A549 (cell line): ENCODE results near the gene PDCD2L. TPM values are rescaled to one million over a fixed set of nuclear protein-coding genes. Genes with fewer than 3 reads are reported as not detected.

ENCODE experiments used
- ATAC-seq, 2 experiments: fragments of 200-7000 bp in 1 of 2; fragments of >200 bp in 1 of 2; cut with Nextera tagmentation in 1 of 2; cut with Tn5 transposase in 1 of 2; 3 replicates each; pipeline versions ENCODE4 v1.8.0 to v1.9.1; 2018 to 2020; ENCODE audit warnings: mild to moderate bottlenecking in 1 of 2, moderate library complexity in 1 of 2
- CTCF ChIA-PET: fragments of 300-600 bp; sonication (Branson Sonifier 250); formaldehyde crosslinking; extraction: SDS; loops from one replicate; lab custom pipeline; 2021; ENCODE audit warnings: antibody characterized with exemption, inconsistent platforms; lab: Yijun Ruan, JAX
- POLR2A ChIA-PET: fragments of 350-600 bp; formaldehyde crosslinking; extraction: SDS; loops from one replicate; lab custom pipeline; 2021; ENCODE audit warnings: antibody characterized with exemption, inconsistent platforms; lab: Yijun Ruan, JAX
- DNase-seq, 2 experiments: peaks; one replicate each; pipeline versions ENCODE4 v3.0.0 to v3.0.0-alpha.2; 2011 to 2016; ENCODE audit warnings: low read depth in 1 of 2, low spot score in 1 of 2
- FAIRE-seq: peaks from 2 replicates; lab custom pipeline; 2011; peaks lifted over from hg19 to GRCh38; lab: Jason Lieb, UNC
- H3K27ac ChIP-seq, 2 experiments: fragments of >200 bp; sonication (Bioruptor Twin); formaldehyde crosslinking; 3 replicates each; pipeline ENCODE4 v1.5.1; 2016 to 2017
- H3K4me1 ChIP-seq: fragments of >200 bp; sonication (Bioruptor Twin); formaldehyde crosslinking; 3 replicates; pipeline ENCODE4 v1.6.1; 2016
- H3K4me2 ChIP-seq: fragments of >200 bp; sonication (Bioruptor Twin); formaldehyde crosslinking; 3 replicates; pipeline ENCODE4 v1.6.1; 2016
- H3K4me3 ChIP-seq: fragments of >200 bp; sonication (Bioruptor Twin); formaldehyde crosslinking; 3 replicates; pipeline ENCODE4 v1.5.1; 2016
- H3K9me3 ChIP-seq: fragments of >200 bp; sonication (Bioruptor Twin); formaldehyde crosslinking; 3 replicates; pipeline ENCODE4 v1.6.1; 2016
- CBX2 ChIP-seq: fragments of 200-600 bp; sonication (generic); IDR thresholded peaks from 2 replicates; pipeline ENCODE4 v1.6.1; 2016; ENCODE audit warnings: low read depth, mild to moderate bottlenecking, borderline replicate concordance
- CBX8 ChIP-seq: fragments of 200-600 bp; sonication (generic); IDR thresholded peaks from 2 replicates; pipeline ENCODE4 v1.6.1; 2016
- CHD2 ChIP-seq: fragments of 150-350 bp; IDR thresholded peaks from 2 replicates; pipeline ENCODE4 v1.6.1; 2014; ENCODE audit warnings: low read length; ENCODE audit not compliant: partially characterized antibody
- CHD4 ChIP-seq: fragments of 200-600 bp; sonication (generic); IDR thresholded peaks from 2 replicates; pipeline ENCODE4 v1.6.1; 2016; ENCODE audit warnings: antibody characterized with exemption, mild to moderate bottlenecking, borderline replicate concordance
- FOSB ChIP-seq: fragments of 250-450 bp; sonication (Bioruptor Pico); IDR thresholded peaks from 2 replicates; pipeline ENCODE4 v1.5.0; 2020; ENCODE audit warnings: mild to moderate bottlenecking, moderate library complexity
- HOXA7 ChIP-seq: fragments of 250-450 bp; sonication (Bioruptor Pico); IDR thresholded peaks from 2 replicates; pipeline ENCODE4 v1.5.0; 2020; ENCODE audit warnings: mild to moderate bottlenecking, moderate library complexity
- HOXB13 ChIP-seq: fragments of 250-450 bp; sonication (Bioruptor Pico); IDR thresholded peaks from 2 replicates; pipeline ENCODE4 v1.5.0; 2020; ENCODE audit warnings: low read depth, mild to moderate bottlenecking, moderate library complexity
- HOXB5 ChIP-seq: fragments of 250-450 bp; sonication (Bioruptor Pico); IDR thresholded peaks from 2 replicates; pipeline ENCODE4 v1.5.0; 2020; ENCODE audit warnings: mild to moderate bottlenecking, moderate library complexity
- JUN ChIP-seq, 2 experiments: fragments of >200 bp; sonication (Bioruptor Twin); formaldehyde crosslinking; IDR thresholded peaks; 2 replicates in 1 of 2; 3 replicates in 1 of 2; pipeline ENCODE4 v1.6.1; 2016 to 2017
- MAZ ChIP-seq: fragments of 150-350 bp; IDR thresholded peaks from 2 replicates; pipeline ENCODE4 v1.6.1; 2014; ENCODE audit warnings: antibody characterized with exemption, low read depth, low read length, borderline replicate concordance
- MYC ChIP-seq: IDR thresholded peaks from 2 replicates; pipeline ENCODE4 v1.6.1; 2012; ENCODE audit warnings: mild to moderate bottlenecking, inconsistent platforms, low read length, improper control_type of control experiment, borderline replicate concordance
- NFE2L2 ChIP-seq: fragments of 150-350 bp; conservative IDR thresholded peaks from 2 replicates; pipeline ENCODE4 v1.6.1; 2014; ENCODE audit warnings: low read length
- NR3C1 ChIP-seq: fragments of >200 bp; sonication (Bioruptor Twin); formaldehyde crosslinking; IDR thresholded peaks from 3 replicates; pipeline ENCODE4 v1.6.1; 2017
- POLR2A ChIP-seq: IDR thresholded peaks from 2 replicates; pipeline ENCODE4 v1.6.1; 2012; ENCODE audit warnings: mild to moderate bottlenecking, low read length
- POLR2AphosphoS2 ChIP-seq: conservative IDR thresholded peaks from 2 replicates; pipeline ENCODE4 v1.6.1; 2012; ENCODE audit warnings: low read length, improper control_type of control experiment, inconsistent platforms
- RNF2 ChIP-seq: fragments of 200-600 bp; sonication (generic); IDR thresholded peaks from 2 replicates; pipeline ENCODE4 v1.6.1; 2016; ENCODE audit warnings: low read depth, mild to moderate bottlenecking, antibody characterized with exemption, moderate library complexity, borderline replicate concordance
- SMC3 ChIP-seq: fragments of >200 bp; sonication (Bioruptor Twin); formaldehyde crosslinking; IDR thresholded peaks from 3 replicates; pipeline ENCODE4 v1.6.1; 2018; ENCODE audit warnings: inconsistent platforms
- ZC3H11A ChIP-seq: fragments of 450-650 bp; IDR thresholded peaks from 2 replicates; pipeline ENCODE4 v1.6.1; 2014; ENCODE audit warnings: antibody characterized with exemption, mild to moderate bottlenecking
- ZFP36 ChIP-seq: fragments of 450-650 bp; IDR thresholded peaks from 2 replicates; pipeline ENCODE4 v1.6.1; 2014; ENCODE audit warnings: borderline replicate concordance; ENCODE audit not compliant: partially characterized antibody
- ZSCAN20 ChIP-seq: fragments of 250-450 bp; sonication (Bioruptor Pico); IDR thresholded peaks from 2 replicates; pipeline ENCODE4 v1.8.0; 2022; ENCODE audit warnings: mild to moderate bottlenecking, moderate library complexity
- WGBS: methylation state at CpG from one replicate; pipeline ENCODE4 v1.1.6; 2017; ENCODE audit errors: missing lambda C conversion rate; 5-methylcytosine and 5-hydroxymethylcytosine counted together
- polyA plus RNA-seq, 4 experiments: library from polyadenylated mRNA; depleted of rRNA in 3 of 4; stranded (reverse); fragments of >200 nt; fragmentation: RNase III in 1 of 4; extraction: RNeasy Plus Mini Kit Qiagen cat#74134 plus additional on column Dnase treatment in 1 of 4; gene quantifications; 2 replicates in 3 of 4; 3 replicates in 1 of 4; pipeline ENCODE4 v1.2.3, GENCODE V29; 2011 to 2017
- TF ChIP-seq, protein P1 (sequence below): fragments of 450-650 bp; IDR thresholded peaks from 2 replicates; pipeline ENCODE4 v1.6.1; 2014; ENCODE audit warnings: antibody characterized with exemption
- TF ChIP-seq, protein P2 (sequence below): fragments of 250-450 bp; sonication (Bioruptor Pico); IDR thresholded peaks from 2 replicates; pipeline ENCODE4 v1.5.0; 2021; ENCODE audit warnings: mild to moderate bottlenecking, moderate library complexity, borderline replicate concordance
- TF ChIP-seq, protein P3 (sequence below): fragments of >200 bp; sonication (Bioruptor Twin); formaldehyde crosslinking; IDR thresholded peaks from 3 replicates; pipeline ENCODE4 v1.5.1; 2016
- TF ChIP-seq, protein P4 (sequence below): IDR thresholded peaks from 2 replicates; pipeline ENCODE4 v1.6.1; 2012
- TF ChIP-seq, protein P5 (sequence below): fragments of 150-350 bp; IDR thresholded peaks from 2 replicates; pipeline ENCODE4 v1.6.1; 2014; ENCODE audit warnings: low read depth, mild to moderate bottlenecking, low read length
- TF ChIP-seq, protein P6 (sequence below): fragments of 250-450 bp; sonication (Bioruptor Pico); IDR thresholded peaks from 2 replicates; pipeline ENCODE4 v1.5.0; 2020; ENCODE audit warnings: low read depth, mild to moderate bottlenecking, moderate library complexity
- TF ChIP-seq, protein P7 (sequence below): IDR thresholded peaks from 2 replicates; pipeline ENCODE4 v1.6.1; 2012; ENCODE audit warnings: low read depth, borderline replicate concordance

The PDCD2L gene
- polyA plus RNA-seq, 2 of the 4 experiments (the other 2 are of a cell fraction), result 31.5 to 68.9 TPM

DNA sequence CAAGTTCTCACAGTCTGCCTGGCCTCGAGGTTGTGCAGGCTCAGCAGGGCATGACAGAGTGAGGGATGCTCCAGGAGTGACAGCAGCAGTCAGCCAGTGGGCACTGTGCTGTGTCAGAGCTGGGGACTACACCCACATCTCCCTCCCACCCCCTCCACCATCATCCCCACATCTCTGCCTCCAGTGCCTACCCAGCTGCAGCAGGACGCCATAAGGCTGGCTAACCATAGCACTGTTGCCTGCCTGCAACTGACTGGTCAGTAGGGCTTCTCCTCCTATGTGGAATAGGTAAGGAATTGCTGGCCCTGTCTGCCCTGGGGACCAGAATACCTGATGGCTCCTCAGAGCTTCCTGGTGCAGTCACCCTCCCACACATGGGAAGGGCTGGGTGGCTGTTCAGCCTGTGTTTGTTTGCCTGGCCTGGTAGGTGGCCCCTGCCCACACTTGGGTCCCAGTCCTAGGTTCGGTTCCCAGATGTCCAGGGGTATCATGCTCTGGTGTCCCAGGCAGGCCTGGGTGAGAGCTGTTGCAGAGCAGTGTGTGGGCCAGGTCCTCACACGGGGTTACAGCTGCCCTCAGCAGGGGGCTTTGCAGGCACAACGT is 23.5 kb upstream of the PDCD2L start:
- H3K4me3 ChIP-seq, result no peak overlapping the region
- no peak for FAIRE-seq
- H3K4me1 ChIP-seq, result no peaks in the 10 kb centered on the region
- H3K4me2 ChIP-seq, result no peak overlapping the region
- TF ChIP-seq, protein P1, sequence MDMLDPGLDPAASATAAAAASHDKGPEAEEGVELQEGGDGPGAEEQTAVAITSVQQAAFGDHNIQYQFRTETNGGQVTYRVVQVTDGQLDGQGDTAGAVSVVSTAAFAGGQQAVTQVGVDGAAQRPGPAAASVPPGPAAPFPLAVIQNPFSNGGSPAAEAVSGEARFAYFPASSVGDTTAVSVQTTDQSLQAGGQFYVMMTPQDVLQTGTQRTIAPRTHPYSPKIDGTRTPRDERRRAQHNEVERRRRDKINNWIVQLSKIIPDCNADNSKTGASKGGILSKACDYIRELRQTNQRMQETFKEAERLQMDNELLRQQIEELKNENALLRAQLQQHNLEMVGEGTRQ, result no peak
- TF ChIP-seq MAZ (no peak), NR3C1 (no peak), ZSCAN20 (CRISPR knock-in tag) (no peak), NFE2L2 (no peak), CBX8 (no peak), ZFP36 (no peak), CBX2 (no peak), CHD2 (no peak), JUN (IDR thresholded peaks at IDR 0.05) (no peak), HOXA7 (CRISPR knock-in tag) (no peak)
- TF ChIP-seq, protein P2, sequence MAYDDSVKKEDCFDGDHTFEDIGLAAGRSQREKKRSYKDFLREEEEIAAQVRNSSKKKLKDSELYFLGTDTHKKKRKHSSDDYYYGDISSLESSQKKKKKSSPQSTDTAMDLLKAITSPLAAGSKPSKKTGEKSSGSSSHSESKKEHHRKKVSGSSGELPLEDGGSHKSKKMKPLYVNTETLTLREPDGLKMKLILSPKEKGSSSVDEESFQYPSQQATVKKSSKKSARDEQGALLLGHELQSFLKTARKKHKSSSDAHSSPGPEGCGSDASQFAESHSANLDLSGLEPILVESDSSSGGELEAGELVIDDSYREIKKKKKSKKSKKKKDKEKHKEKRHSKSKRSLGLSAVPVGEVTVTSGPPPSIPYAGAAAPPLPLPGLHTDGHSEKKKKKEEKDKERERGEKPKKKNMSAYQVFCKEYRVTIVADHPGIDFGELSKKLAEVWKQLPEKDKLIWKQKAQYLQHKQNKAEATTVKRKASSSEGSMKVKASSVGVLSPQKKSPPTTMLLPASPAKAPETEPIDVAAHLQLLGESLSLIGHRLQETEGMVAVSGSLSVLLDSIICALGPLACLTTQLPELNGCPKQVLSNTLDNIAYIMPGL (CRISPR knock-in tag), result no peak
- TF ChIP-seq, protein P3, sequence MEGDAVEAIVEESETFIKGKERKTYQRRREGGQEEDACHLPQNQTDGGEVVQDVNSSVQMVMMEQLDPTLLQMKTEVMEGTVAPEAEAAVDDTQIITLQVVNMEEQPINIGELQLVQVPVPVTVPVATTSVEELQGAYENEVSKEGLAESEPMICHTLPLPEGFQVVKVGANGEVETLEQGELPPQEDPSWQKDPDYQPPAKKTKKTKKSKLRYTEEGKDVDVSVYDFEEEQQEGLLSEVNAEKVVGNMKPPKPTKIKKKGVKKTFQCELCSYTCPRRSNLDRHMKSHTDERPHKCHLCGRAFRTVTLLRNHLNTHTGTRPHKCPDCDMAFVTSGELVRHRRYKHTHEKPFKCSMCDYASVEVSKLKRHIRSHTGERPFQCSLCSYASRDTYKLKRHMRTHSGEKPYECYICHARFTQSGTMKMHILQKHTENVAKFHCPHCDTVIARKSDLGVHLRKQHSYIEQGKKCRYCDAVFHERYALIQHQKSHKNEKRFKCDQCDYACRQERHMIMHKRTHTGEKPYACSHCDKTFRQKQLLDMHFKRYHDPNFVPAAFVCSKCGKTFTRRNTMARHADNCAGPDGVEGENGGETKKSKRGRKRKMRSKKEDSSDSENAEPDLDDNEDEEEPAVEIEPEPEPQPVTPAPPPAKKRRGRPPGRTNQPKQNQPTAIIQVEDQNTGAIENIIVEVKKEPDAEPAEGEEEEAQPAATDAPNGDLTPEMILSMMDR, result no peak
- TF ChIP-seq, all 56 proteins: peak for 0
- CTCF ChIA-PET, result interaction anchor here (0.6 to 2.9 kb wide), 11 partner anchors 10 to 234 kb away, joined by 3 to 9 read pairs (median 3); partner anchors contain the start of gene GPI
- ATAC-seq (no peak), DNase-seq (no peak)
- WGBS, result 90% methylated on average over 5 of the region's 5 CpGs
- H3K27ac ChIP-seq, result no peak overlapping the region
- POLR2A ChIA-PET, result interaction anchor here (0.9 kb wide), 1 partner anchor 15 kb away, joined by 3 read pairs; no protein-coding TSS in a partner anchor
- H3K9me3 ChIP-seq, result no peaks in the 10 kb centered on the region

DNA sequence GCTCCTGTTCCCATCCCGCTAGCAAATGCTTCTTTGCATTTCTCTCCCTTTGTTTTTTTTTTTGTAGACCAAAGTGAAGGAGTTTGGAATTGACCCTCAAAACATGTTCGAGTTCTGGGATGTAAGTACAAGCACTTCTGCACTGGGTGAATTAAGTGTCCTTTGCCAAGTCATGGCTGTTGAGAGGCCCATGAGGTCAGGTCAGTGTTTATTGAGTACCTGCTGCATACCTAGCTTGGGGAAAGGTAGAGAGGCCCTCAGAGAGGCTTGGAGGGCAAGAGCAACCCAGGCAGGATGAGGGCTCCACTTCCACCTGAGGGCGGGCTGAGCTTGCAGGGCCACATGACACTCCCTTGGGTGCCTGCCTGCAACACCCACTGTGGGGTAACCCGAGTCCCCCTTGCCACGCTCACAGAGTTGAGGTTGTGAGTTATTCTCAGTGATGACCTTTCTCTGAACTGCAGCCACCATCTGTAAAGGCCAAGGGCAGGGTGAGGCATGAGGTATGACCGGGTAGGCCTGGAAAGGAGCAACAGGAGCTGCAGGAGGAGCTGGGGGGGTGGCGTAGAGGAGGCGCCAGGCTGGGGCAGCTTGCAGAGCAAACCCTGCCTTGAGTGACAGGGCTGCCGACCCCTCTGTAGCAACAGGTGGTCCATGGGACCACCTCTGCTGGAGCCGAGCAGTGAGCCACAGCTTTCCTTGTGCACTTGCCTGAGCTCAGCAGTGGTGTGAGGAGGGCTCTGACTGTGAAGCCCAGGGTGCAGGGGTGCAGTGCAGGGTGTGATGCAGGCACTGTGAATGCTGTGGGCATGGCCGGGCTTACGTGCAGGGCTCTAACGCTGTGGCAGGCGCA is 22.6 kb upstream of the PDCD2L start:
- Histone ChIP-seq H3K4me3 (no peak overlapping the region), H3K4me2 (no peak overlapping the region), H3K27ac (no peak overlapping the region), H3K9me3 (no peaks in the 10 kb centered on the region), H3K4me1 (no peaks in the 10 kb centered on the region)
- whole genome bisulfite sequencing, result 96% methylated on average over 14 of the region's 14 CpGs
- FAIRE-seq, result no peak
- ChIA-PET POLR2A (interaction anchor here (0.6 to 0.9 kb wide), 2 partner anchors 16 to 17 kb away, joined by 3 read pairs; partner anchors contain the start of gene GPI), CTCF (interaction anchor here (0.6 to 2.9 kb wide), 11 partner anchors 11 to 234 kb away, joined by 3 to 9 read pairs (median 3); partner anchors contain the start of gene GPI)
- no peak for ATAC-seq
- DNase-seq, result no peak
- TF ChIP-seq HOXB13, result no peak
- TF ChIP-seq MAZ, result no peak
- no peak for TF ChIP-seq RNF2
- TF ChIP-seq ZC3H11A, result no peak
- TF ChIP-seq, protein P4, sequence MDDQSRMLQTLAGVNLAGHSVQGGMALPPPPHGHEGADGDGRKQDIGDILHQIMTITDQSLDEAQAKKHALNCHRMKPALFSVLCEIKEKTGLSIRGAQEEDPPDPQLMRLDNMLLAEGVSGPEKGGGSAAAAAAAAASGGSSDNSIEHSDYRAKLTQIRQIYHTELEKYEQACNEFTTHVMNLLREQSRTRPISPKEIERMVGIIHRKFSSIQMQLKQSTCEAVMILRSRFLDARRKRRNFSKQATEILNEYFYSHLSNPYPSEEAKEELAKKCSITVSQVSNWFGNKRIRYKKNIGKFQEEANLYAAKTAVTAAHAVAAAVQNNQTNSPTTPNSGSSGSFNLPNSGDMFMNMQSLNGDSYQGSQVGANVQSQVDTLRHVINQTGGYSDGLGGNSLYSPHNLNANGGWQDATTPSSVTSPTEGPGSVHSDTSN, result no peak
- no peak for TF ChIP-seq CHD4
- no peak for TF ChIP-seq POLR2A
- no peak for TF ChIP-seq SMC3
- no peak for TF ChIP-seq MYC
- no peak for TF ChIP-seq FOSB (CRISPR knock-in tag)
- TF ChIP-seq, protein P5, sequence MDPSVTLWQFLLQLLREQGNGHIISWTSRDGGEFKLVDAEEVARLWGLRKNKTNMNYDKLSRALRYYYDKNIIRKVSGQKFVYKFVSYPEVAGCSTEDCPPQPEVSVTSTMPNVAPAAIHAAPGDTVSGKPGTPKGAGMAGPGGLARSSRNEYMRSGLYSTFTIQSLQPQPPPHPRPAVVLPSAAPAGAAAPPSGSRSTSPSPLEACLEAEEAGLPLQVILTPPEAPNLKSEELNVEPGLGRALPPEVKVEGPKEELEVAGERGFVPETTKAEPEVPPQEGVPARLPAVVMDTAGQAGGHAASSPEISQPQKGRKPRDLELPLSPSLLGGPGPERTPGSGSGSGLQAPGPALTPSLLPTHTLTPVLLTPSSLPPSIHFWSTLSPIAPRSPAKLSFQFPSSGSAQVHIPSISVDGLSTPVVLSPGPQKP, result no peak
- no peak for TF ChIP-seq POLR2AphosphoS2
- TF ChIP-seq HOXB5, result no peak
- no peak for TF ChIP-seq JUN (IDR thresholded peaks at IDR 0.05)
- TF ChIP-seq, protein P6, sequence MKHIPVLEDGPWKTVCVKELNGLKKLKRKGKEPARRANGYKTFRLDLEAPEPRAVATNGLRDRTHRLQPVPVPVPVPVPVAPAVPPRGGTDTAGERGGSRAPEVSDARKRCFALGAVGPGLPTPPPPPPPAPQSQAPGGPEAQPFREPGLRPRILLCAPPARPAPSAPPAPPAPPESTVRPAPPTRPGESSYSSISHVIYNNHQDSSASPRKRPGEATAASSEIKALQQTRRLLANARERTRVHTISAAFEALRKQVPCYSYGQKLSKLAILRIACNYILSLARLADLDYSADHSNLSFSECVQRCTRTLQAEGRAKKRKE (CRISPR knock-in tag), result no peak
- TF ChIP-seq, protein P7, sequence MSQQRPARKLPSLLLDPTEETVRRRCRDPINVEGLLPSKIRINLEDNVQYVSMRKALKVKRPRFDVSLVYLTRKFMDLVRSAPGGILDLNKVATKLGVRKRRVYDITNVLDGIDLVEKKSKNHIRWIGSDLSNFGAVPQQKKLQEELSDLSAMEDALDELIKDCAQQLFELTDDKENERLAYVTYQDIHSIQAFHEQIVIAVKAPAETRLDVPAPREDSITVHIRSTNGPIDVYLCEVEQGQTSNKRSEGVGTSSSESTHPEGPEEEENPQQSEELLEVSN, result no peak
